GM12873 (cell line): ENCODE results near the gene AAK1.

Experiments used
- TF ChIP-seq, protein P1 (sequence below): IDR thresholded peaks from 2 replicates; pipeline ENCODE4 v1.5.1; 2012; ENCODE audit warnings: low read depth, mild to moderate bottlenecking, moderate library complexity, low read length, control low read depth; ENCODE audit not compliant: insufficient read depth; ENCODE audit errors: missing control alignments

Gene AAK1

GRCh38 chr2:69646714-69647113 is 3.2 kb upstream of the AAK1 start:
- TF ChIP-seq, protein P1, sequence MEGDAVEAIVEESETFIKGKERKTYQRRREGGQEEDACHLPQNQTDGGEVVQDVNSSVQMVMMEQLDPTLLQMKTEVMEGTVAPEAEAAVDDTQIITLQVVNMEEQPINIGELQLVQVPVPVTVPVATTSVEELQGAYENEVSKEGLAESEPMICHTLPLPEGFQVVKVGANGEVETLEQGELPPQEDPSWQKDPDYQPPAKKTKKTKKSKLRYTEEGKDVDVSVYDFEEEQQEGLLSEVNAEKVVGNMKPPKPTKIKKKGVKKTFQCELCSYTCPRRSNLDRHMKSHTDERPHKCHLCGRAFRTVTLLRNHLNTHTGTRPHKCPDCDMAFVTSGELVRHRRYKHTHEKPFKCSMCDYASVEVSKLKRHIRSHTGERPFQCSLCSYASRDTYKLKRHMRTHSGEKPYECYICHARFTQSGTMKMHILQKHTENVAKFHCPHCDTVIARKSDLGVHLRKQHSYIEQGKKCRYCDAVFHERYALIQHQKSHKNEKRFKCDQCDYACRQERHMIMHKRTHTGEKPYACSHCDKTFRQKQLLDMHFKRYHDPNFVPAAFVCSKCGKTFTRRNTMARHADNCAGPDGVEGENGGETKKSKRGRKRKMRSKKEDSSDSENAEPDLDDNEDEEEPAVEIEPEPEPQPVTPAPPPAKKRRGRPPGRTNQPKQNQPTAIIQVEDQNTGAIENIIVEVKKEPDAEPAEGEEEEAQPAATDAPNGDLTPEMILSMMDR: no peak

GRCh38 chr2:69645921-69646320 is 2.4 kb upstream of the AAK1 start:
- TF ChIP-seq, protein P1: no peak

DNA sequence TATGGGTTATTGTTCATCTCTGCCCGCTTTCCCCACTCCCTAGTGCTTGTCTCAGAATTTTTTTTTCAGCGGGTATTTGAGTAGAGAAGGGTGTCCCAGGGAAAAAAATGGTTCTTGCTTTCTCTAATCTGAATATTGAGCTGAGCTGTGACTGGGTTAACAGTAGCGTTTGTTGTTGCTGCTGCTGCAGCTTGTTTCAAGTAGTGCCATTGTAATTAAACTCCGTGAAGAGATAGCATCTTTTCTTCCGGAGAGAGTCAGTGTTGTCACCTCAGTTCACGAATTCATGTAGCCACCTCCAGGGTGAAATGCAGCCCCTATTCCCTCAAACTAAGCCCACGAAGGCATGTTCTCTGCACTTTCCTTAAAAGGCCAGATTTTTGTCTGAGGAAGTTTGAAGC is 1.5 kb upstream of the AAK1 start:
- TF ChIP-seq, protein P1: no peak

DNA sequence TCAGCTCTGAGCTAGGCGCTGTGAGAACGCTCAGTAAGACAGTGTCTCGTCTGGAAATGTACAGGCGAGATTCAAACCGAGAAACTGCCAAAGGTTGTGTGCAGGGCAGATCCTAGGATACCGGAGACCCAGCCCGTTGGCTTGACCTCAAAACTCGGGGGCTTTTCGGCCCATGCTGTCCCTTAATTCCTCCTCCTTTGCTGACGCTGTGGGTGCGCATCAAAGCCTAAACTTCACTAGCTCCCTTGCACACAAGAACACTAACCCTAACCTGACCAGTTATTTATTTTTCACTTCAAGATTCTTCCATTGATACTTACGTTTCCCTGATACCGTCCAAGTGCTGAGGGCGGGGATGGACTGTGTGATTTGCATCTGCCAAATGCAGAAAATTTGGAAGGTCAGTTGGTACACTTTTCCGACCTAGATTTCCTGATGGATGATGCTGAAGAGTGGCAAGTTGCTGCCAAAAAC is 1.0 kb upstream of the AAK1 start:
- TF ChIP-seq, protein P1: no peak

- TF ChIP-seq, protein P1: no peak
Observed at GRCh38 chr2:69642709-69643601, 584 bp downstream of the AAK1 start.

DNA sequence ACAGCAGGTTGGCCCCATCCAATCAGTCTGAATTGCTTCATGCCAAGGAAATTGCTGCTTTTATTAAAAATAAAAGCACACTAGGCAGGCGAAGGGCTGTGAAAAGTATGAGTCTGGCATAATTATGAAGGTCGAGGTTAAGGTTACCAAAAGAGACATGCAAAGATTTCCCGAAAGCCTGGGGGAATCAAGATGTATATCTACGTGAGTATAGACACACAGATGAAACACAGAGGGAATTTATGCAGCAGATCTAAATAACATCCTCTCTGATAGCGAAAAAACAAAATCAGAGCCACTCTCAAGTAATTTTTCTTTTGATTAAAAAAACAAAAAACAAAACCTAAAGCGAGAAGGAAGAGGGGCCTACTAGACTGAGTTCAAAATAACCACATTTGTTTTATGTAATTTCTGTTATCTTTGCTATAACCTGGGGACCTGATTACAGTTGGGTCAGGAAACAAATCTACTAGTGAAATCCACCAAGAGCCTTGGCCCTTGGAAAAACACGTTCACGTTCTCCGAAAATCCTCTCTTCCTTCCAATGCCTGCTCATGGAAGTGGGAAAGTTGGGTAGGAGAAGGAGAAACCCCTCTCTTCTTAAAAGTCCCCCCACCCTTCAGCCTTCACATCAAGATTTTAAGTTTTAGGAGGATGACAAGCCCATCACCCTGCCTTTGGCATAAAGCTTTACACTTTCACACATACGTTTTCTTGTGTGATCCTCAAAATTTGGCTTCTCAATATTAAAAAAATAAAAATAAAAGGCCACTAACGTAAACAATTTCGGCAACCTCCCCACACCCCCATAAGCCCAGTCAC is 1.4 kb downstream of the AAK1 start:
- TF ChIP-seq, protein P1: no peak

- TF ChIP-seq, protein P1: no peak
Observed at GRCh38 chr2:69641471-69641870, 2.1 kb downstream of the AAK1 start.
